Activated naive CD4-positive, alpha-beta T cell treated with anti-CD3 and anti-CD28 coated beads for 36 hours (primary cell): ENCODE measurements around the gene ITPR1. TPM values are rescaled to one million over a fixed set of nuclear protein-coding genes. Genes with fewer than 3 reads are reported as not detected.
A peak's percentile ranks its signal among the peaks of the same experiment; 100 is the strongest.

Experiments
- CTCF ChIA-PET: fragments of 350-600 bp; sonication (Branson Sonifier 250); formaldehyde crosslinking; loops from one replicate; lab custom pipeline; 2021; ENCODE audit warnings: antibody characterized with exemption; lab: Charles Lee
- DNase-seq: peaks from one replicate; pipeline ENCODE4 v3.0.0-alpha.2; 2020
- H3K27ac Mint-ChIP-seq: one replicate; pipeline ENCODE4 v1.8.0; 2021; ENCODE audit warnings: mild to moderate bottlenecking, mixed read lengths
- H3K27me3 Mint-ChIP-seq: one replicate; pipeline ENCODE4 v1.8.0; 2021; ENCODE audit warnings: low read depth, mixed read lengths
- H3K36me3 Mint-ChIP-seq: one replicate; pipeline ENCODE4 v1.8.0; 2021; ENCODE audit warnings: low read depth, mixed read lengths
- H3K4me1 Mint-ChIP-seq: one replicate; pipeline ENCODE4 v1.8.0; 2021; ENCODE audit warnings: low read depth, mixed read lengths
- H3K4me3 Mint-ChIP-seq: one replicate; pipeline ENCODE4 v1.8.0; 2021; ENCODE audit warnings: mild to moderate bottlenecking, moderate library complexity, mixed read lengths
- H3K9me3 Mint-ChIP-seq: one replicate; pipeline ENCODE4 v1.8.0; 2021; ENCODE audit warnings: mixed read lengths
- intact Hi-C: fragments of 100-400 bp; cut with micrococcal nuclease; formaldehyde crosslinking; loops from one replicate; pipeline ENCODE4 v1.15.1; 2023
- total RNA-seq, 2 experiments: library from RNA; stranded (reverse); gene quantifications; one replicate each; pipeline ENCODE4 v1.2.3, GENCODE V29; 2021

The ITPR1 gene
- total RNA-seq, 2 experiments from 2014 or later: 38.5 to 41.1 TPM

GRCh38 chr3:4834403-4834866 is 341.3 kb downstream of the ITPR1 start:
- Mint-ChIP-seq H3K4me1 (peaks cover 85% of the 10 kb centered on the region), H3K9me3 (no peaks in the 10 kb centered on the region), H3K27me3 (no peaks in the 10 kb centered on the region), H3K4me3 (peak overlapping the region; percentile 13), H3K36me3 (peaks cover 26% of the 10 kb centered on the region), H3K27ac (peak overlapping the region; percentile 93)
- DNase-seq: peak; percentile 84
- intact Hi-C loops: loop anchor here (1.0 to 5.0 kb wide), 4 partner anchors 55 to 362 kb away; partner anchors contain the start of genes ARL8B and ITPR1
- CTCF ChIA-PET: interaction anchor here (1.1 to 4.4 kb wide), 13 partner anchors 10 to 187 kb away, joined by 3 to 29 read pairs (median 8); no protein-coding TSS in a partner anchor

GRCh38 chr3:4835616-4836043 is 342.5 kb downstream of the ITPR1 start:
- DNase-seq: peak; percentile 61
- H3K27me3 Mint-ChIP-seq: no peaks in the 10 kb centered on the region
- H3K9me3 Mint-ChIP-seq: no peaks in the 10 kb centered on the region
- H3K36me3 Mint-ChIP-seq: peaks cover 21% of the 10 kb centered on the region
- H3K27ac Mint-ChIP-seq: peak overlapping the region; percentile 93
- CTCF ChIA-PET: interaction anchor here (0.7 to 4.4 kb wide), 14 partner anchors 9 to 224 kb away, joined by 3 to 29 read pairs (median 7); no protein-coding TSS in a partner anchor
- H3K4me3 Mint-ChIP-seq: no peak overlapping the region
- H3K4me1 Mint-ChIP-seq: peaks cover 83% of the 10 kb centered on the region
- intact Hi-C loops: loop anchor here (1.0 to 2.0 kb wide), 3 partner anchors 73 to 361 kb away; partner anchors contain the start of gene ARL8B

- H3K4me3 Mint-ChIP-seq: no peak overlapping the region
- peak overlapping the region; percentile 93 for H3K27ac Mint-ChIP-seq
- H3K4me1 Mint-ChIP-seq: peaks cover 84% of the 10 kb centered on the region
- H3K9me3 Mint-ChIP-seq: no peaks in the 10 kb centered on the region
- no peaks in the 10 kb centered on the region for H3K27me3 Mint-ChIP-seq
- CTCF ChIA-PET: interaction anchor here (0.7 to 4.4 kb wide), 5 partner anchors 11 to 142 kb away, joined by 3 to 29 read pairs (median 4); no protein-coding TSS in a partner anchor
- intact Hi-C loops: no loop called here
- no peak for DNase-seq
- H3K36me3 Mint-ChIP-seq: peaks cover 21% of the 10 kb centered on the region
Observed at GRCh38 chr3:4836516-4836915, 343.4 kb downstream of the ITPR1 start.

GRCh38 chr3:4837374-4837930 is 344.3 kb downstream of the ITPR1 start:
- no peaks in the 10 kb centered on the region for H3K9me3 Mint-ChIP-seq
- H3K4me1 Mint-ChIP-seq: peaks cover 85% of the 10 kb centered on the region
- DNase-seq: no peak
- H3K27me3 Mint-ChIP-seq: no peaks in the 10 kb centered on the region
- intact Hi-C loops: no loop called here
- CTCF ChIA-PET: interaction anchor here (0.9 to 2.8 kb wide), 3 partner anchors 9 to 142 kb away, joined by 3 to 8 read pairs (median 5); partner anchors contain the start of gene BHLHE40
- no peak overlapping the region for H3K4me3 Mint-ChIP-seq
- peaks cover 23% of the 10 kb centered on the region for H3K36me3 Mint-ChIP-seq
- H3K27ac Mint-ChIP-seq: no peak overlapping the region

GRCh38 chr3:4838621-4839022 is 345.5 kb downstream of the ITPR1 start:
- H3K27me3 Mint-ChIP-seq: no peaks in the 10 kb centered on the region
- H3K36me3 Mint-ChIP-seq: peaks cover 25% of the 10 kb centered on the region
- H3K27ac Mint-ChIP-seq: no peak overlapping the region
- H3K4me3 Mint-ChIP-seq: no peak overlapping the region
- H3K9me3 Mint-ChIP-seq: no peaks in the 10 kb centered on the region
- CTCF ChIA-PET: interaction anchor here (0.5 to 2.8 kb wide), 8 partner anchors 10 to 189 kb away, joined by 3 to 8 read pairs (median 4); partner anchors contain the start of gene BHLHE40
- peaks cover 86% of the 10 kb centered on the region for H3K4me1 Mint-ChIP-seq
- intact Hi-C loops: no loop called here
- DNase-seq: no peak

GRCh38 chr3:4839278-4839677 is 346.1 kb downstream of the ITPR1 start:
- CTCF ChIA-PET: interaction anchor here (0.7 to 2.8 kb wide), 7 partner anchors 8 to 189 kb away, joined by 3 to 12 read pairs (median 4); partner anchors contain the start of gene BHLHE40
- Mint-ChIP-seq H3K9me3 (no peaks in the 10 kb centered on the region), H3K4me1 (peaks cover 86% of the 10 kb centered on the region), H3K27me3 (no peaks in the 10 kb centered on the region), H3K36me3 (peaks cover 26% of the 10 kb centered on the region), H3K4me3 (no peak overlapping the region), H3K27ac (no peak overlapping the region)
- no peak for DNase-seq
- intact Hi-C loops: no loop called here

GRCh38 chr3:4841225-4841624 is 348.1 kb downstream of the ITPR1 start:
- H3K4me1 Mint-ChIP-seq: peaks cover 84% of the 10 kb centered on the region
- H3K4me3 Mint-ChIP-seq: no peak overlapping the region
- intact Hi-C loops: loop anchor here (1.0 kb wide), 2 partner anchors 9 to 10 kb away; no protein-coding TSS in a partner anchor
- no peak for DNase-seq
- H3K9me3 Mint-ChIP-seq: no peaks in the 10 kb centered on the region
- peaks cover 21% of the 10 kb centered on the region for H3K36me3 Mint-ChIP-seq
- no peaks in the 10 kb centered on the region for H3K27me3 Mint-ChIP-seq
- H3K27ac Mint-ChIP-seq: peak overlapping the region; percentile 85
- CTCF ChIA-PET: interaction anchor here (0.9 to 2.7 kb wide), 8 partner anchors 9 to 135 kb away, joined by 3 to 15 read pairs (median 6); no protein-coding TSS in a partner anchor

GRCh38 chr3:4841776-4842440 is 348.8 kb downstream of the ITPR1 start:
- Mint-ChIP-seq H3K4me1 (peaks cover 82% of the 10 kb centered on the region), H3K27me3 (no peaks in the 10 kb centered on the region), H3K4me3 (no peak overlapping the region), H3K36me3 (peaks cover 19% of the 10 kb centered on the region), H3K27ac (peak overlapping the region; percentile 85), H3K9me3 (no peaks in the 10 kb centered on the region)
- CTCF ChIA-PET: interaction anchor here (0.6 to 2.7 kb wide), 12 partner anchors 9 to 140 kb away, joined by 3 to 15 read pairs (median 4); no protein-coding TSS in a partner anchor
- no peak for DNase-seq
- intact Hi-C loops: loop anchor here (1.0 kb wide), 2 partner anchors 8 to 11 kb away; no protein-coding TSS in a partner anchor

GRCh38 chr3:4843619-4844018 is 350.5 kb downstream of the ITPR1 start:
- H3K36me3 Mint-ChIP-seq: peaks cover 15% of the 10 kb centered on the region
- peak overlapping the region; percentile 93 for H3K27ac Mint-ChIP-seq
- no peaks in the 10 kb centered on the region for H3K27me3 Mint-ChIP-seq
- intact Hi-C loops: no loop called here
- DNase-seq: no peak
- H3K4me1 Mint-ChIP-seq: peaks cover 84% of the 10 kb centered on the region
- no peak overlapping the region for H3K4me3 Mint-ChIP-seq
- H3K9me3 Mint-ChIP-seq: no peaks in the 10 kb centered on the region
- CTCF ChIA-PET: interaction anchor here (0.8 to 2.0 kb wide), 9 partner anchors 9 to 179 kb away, joined by 3 to 14 read pairs (median 4); no protein-coding TSS in a partner anchor

- Mint-ChIP-seq H3K27ac (peak overlapping the region; percentile 93), H3K36me3 (peaks cover 12% of the 10 kb centered on the region), H3K4me3 (no peak overlapping the region), H3K9me3 (no peaks in the 10 kb centered on the region), H3K4me1 (peaks cover 94% of the 10 kb centered on the region), H3K27me3 (no peaks in the 10 kb centered on the region)
- no peak for DNase-seq
- CTCF ChIA-PET: interaction anchor here (0.9 to 1.9 kb wide), 2 partner anchors 11 to 52 kb away, joined by 3 to 10 read pairs; no protein-coding TSS in a partner anchor
- intact Hi-C loops: loop anchor here (1.0 to 5.0 kb wide), 8 partner anchors 15 to 486 kb away; no protein-coding TSS in a partner anchor
Observed at GRCh38 chr3:4845882-4846281, 352.7 kb downstream of the ITPR1 start.

- H3K9me3 Mint-ChIP-seq: no peaks in the 10 kb centered on the region
- no peak for DNase-seq
- CTCF ChIA-PET: interaction anchor here (0.9 to 1.9 kb wide), 4 partner anchors 12 to 130 kb away, joined by 3 to 10 read pairs (median 4); no protein-coding TSS in a partner anchor
- H3K36me3 Mint-ChIP-seq: peaks cover 10% of the 10 kb centered on the region
- H3K27ac Mint-ChIP-seq: peak overlapping the region; percentile 43
- no peaks in the 10 kb centered on the region for H3K27me3 Mint-ChIP-seq
- H3K4me3 Mint-ChIP-seq: no peak overlapping the region
- intact Hi-C loops: loop anchor here (1.0 to 5.0 kb wide), 7 partner anchors 15 to 486 kb away; no protein-coding TSS in a partner anchor
- peaks cover 94% of the 10 kb centered on the region for H3K4me1 Mint-ChIP-seq
Observed at GRCh38 chr3:4846543-4846942, 353.4 kb downstream of the ITPR1 start.
